SKM-1 (cell line): Measurements from ENCODE around the gene C1QTNF5.

Experiments used
- DNase-seq: peaks from one replicate; lab custom pipeline; 2025; ENCODE audit not compliant: unreplicated experiment; lab: John Stamatoyannopoulos, UW

Gene C1QTNF5

GRCh38 chr11:119297938-119298337 lies 42.7 kb downstream of the C1QTNF5 start:
- DNase-seq, result no peak

DNA sequence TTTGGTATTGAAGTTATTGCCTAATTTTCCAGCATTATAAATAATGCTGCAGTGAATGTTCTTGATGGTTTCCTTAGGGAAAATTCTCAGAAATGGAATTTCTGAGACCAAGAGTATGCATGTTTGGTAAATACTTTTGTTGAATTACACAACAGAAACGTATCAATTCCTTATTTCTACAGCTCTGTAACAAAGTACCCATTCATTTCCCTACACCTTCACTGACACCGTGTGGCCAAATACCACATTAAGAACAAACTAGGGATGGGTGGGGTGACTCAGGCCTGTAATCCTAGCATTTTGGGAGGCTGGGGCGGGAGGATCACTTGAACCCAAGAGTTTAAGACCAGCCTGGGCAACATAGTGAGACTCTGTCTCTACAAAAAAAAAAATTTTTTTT lies 45.5 kb downstream of the C1QTNF5 start:
- no peak for DNase-seq

GRCh38 chr11:119293461-119293860 lies 47.2 kb downstream of the C1QTNF5 start:
- no peak for DNase-seq

DNA sequence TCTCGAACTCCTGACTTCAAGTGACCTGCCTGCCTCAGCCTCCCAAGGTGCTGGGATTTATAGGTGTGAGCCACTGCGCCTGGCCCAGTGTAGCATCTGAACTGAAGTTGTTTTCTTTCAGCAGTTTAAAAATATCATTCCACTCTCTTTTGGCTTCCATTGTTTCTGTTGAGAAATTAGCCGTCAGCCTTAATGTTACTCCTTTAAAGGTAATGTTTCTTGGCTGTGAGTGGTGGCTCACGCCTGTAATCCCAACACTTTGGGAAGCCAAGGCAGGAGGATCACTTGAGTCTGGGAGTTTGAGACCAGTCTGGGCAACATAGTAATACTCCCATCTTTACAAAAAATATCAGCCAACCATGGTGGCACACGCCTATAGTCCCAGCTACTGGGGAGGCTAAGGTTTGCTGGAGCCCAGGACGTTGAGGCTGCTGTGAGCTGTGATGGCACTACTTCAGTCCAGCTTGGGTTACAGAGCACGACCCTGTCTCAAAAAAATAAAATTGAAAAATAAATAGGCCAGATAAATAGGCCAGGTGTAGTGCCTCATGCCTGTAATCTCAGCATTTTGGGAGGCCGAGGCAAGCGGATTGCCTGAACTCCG lies 49.7 kb downstream of the C1QTNF5 start:
- no peak for DNase-seq
